Tibial nerve (tissue), 4 donors: Measurements from ENCODE around the gene MGAT3. TPM values are rescaled to one million over a fixed set of nuclear protein-coding genes. Genes with fewer than 3 reads are reported as not detected.

Experiments
- total RNA-seq, 4 donors: library from RNA; depleted of rRNA; stranded (reverse); fragments of >200 nt; gene quantifications; one replicate each; pipeline ENCODE4 v1.1.0, GENCODE V29; 2016

Gene MGAT3
- total RNA-seq, 4 donors from 2014 or later, result 26.2 to 32.7 (median 32.2) TPM

Other genes starting within 250 kb of the MGAT3 start
- 10 to 100 TPM in 2 of 4 donors, 1 to 10 TPM in 2; 7.5 to 22.2 (median 10.2) TPM for gene PDGFB, start 212.0 kb upstream of the MGAT3 start, total RNA-seq
- gene RPL3, start 137.4 kb upstream of the MGAT3 start, total RNA-seq, result 1,000 to 10,000 TPM; 1,869 to 2,331 (median 1,970) TPM
- 10 to 100 TPM; 21.1 to 32.8 (median 25.5) TPM for gene SYNGR1, start 107.0 kb upstream of the MGAT3 start, total RNA-seq
- gene TAB1, start 57.2 kb upstream of the MGAT3 start, total RNA-seq, result 10 to 100 TPM; 29.7 to 33.7 (median 32.0) TPM
- 10 to 100 TPM; 18.0 to 38.2 (median 26.9) TPM for gene MIEF1, start 45.3 kb downstream of the MGAT3 start, total RNA-seq
- gene ATF4, start 63.5 kb downstream of the MGAT3 start, total RNA-seq, result 100 to 1,000 TPM; 347 to 405 (median 390) TPM
- 100 to 1,000 TPM; 178 to 206 (median 197) TPM for gene RPS19BP1, start 75.7 kb downstream of the MGAT3 start, total RNA-seq
- under 1 TPM; 0.42 to 0.78 (median 0.52) TPM for gene CACNA1I, start 113.7 kb downstream of the MGAT3 start, total RNA-seq